OCI-M2 (cell line): ENCODE data around the gene SPACA4.

ENCODE experiments used
- DNase-seq: peaks from one replicate; lab custom pipeline; 2025; ENCODE audit not compliant: unreplicated experiment; lab: John Stamatoyannopoulos, UW

SPACA4 gene

GRCh38 chr19:48646722-48647216, 40.2 kb downstream of the SPACA4 start:
- DNase-seq = no peak

- DNase-seq = no peak
Observed at GRCh38 chr19:48648134-48648533, 41.6 kb downstream of the SPACA4 start.

GRCh38 chr19:48650974-48651682, 44.6 kb downstream of the SPACA4 start:
- DNase-seq = no peak

- DNase-seq = no peak
Observed at GRCh38 chr19:48651683-48652048, 45.1 kb downstream of the SPACA4 start.

GRCh38 chr19:48654299-48655059, 47.9 kb downstream of the SPACA4 start:
- DNase-seq = no peak

- DNase-seq = no peak
Observed at GRCh38 chr19:48656840-48657474, 50.4 kb downstream of the SPACA4 start.
